ENCODE measurements around the gene SCAP. TPM values are rescaled to one million over a fixed set of nuclear protein-coding genes. Genes with fewer than 3 reads are reported as not detected.
"Not testable (repeated sequence)": the region's sequence is repeated elsewhere in the genome, so short reads cannot be mapped to it uniquely, and the experiment has no call there.

The SCAP gene
- total RNA-seq, 1 experiment from 2014 or later, result 47.7 TPM

GRCh38 chr3:47385007-47385406 is 90.7 kb downstream of the SCAP start:
- in situ Hi-C loops (cut with HindIII; ENCODE audit: low pct_unique_long_range_greater_than_20kb, low sequenced_read_pairs), result no loop called here
- peak; percentile 56 for DNase-seq (ENCODE audit: low read depth)

GRCh38 chr3:47384425-47384824 is 91.3 kb downstream of the SCAP start:
- in situ Hi-C loops (cut with HindIII; ENCODE audit: low pct_unique_long_range_greater_than_20kb, low sequenced_read_pairs), result no loop called here

GRCh38 chr3:47381317-47382157 is 94.2 kb downstream of the SCAP start:
- in situ Hi-C loops (cut with HindIII; ENCODE audit: low pct_unique_long_range_greater_than_20kb, low sequenced_read_pairs), result no loop called here
- peak; percentile 85 for DNase-seq (ENCODE audit: low read depth)

More at GRCh38 chr3:47384425-47384824, 91.3 kb downstream of the SCAP start:
- DNase-seq (ENCODE audit: low read depth), result no peak

- in situ Hi-C loops (cut with HindIII; ENCODE audit: low pct_unique_long_range_greater_than_20kb, low sequenced_read_pairs), result no loop called here
- peak; percentile 99 for DNase-seq (ENCODE audit: low read depth)
Observed at GRCh38 chr3:47380601-47381316, 95.0 kb downstream of the SCAP start, which contains the start of gene PTPN23. Gene PTPN23 (plus strand): TSS chr3:47381021. CDS start chr3:47381097, 76 bp downstream.

- no peak for DNase-seq (ENCODE audit: low read depth)
- in situ Hi-C loops (cut with HindIII; ENCODE audit: low pct_unique_long_range_greater_than_20kb, low sequenced_read_pairs), result no loop called here
Observed at GRCh38 chr3:47380026-47380600, 95.6 kb downstream of the SCAP start.

- in situ Hi-C loops (cut with HindIII; ENCODE audit: low pct_unique_long_range_greater_than_20kb, low sequenced_read_pairs), result no loop called here
- no peak for DNase-seq (ENCODE audit: low read depth)
Observed at GRCh38 chr3:47379411-47379899, 96.3 kb downstream of the SCAP start.

- DNase-seq (ENCODE audit: low read depth), result no peak
- in situ Hi-C loops (cut with HindIII; ENCODE audit: low pct_unique_long_range_greater_than_20kb, low sequenced_read_pairs), result no loop called here
Observed at GRCh38 chr3:47378869-47379268, 96.9 kb downstream of the SCAP start.

- no peak for DNase-seq (ENCODE audit: low read depth)
- in situ Hi-C loops (cut with HindIII; ENCODE audit: low pct_unique_long_range_greater_than_20kb, low sequenced_read_pairs), result no loop called here
Observed at GRCh38 chr3:47377186-47377585, 98.6 kb downstream of the SCAP start.

GRCh38 chr3:47376393-47376792 is 99.3 kb downstream of the SCAP start:
- no peak for DNase-seq (ENCODE audit: low read depth)
- in situ Hi-C loops (cut with HindIII; ENCODE audit: low pct_unique_long_range_greater_than_20kb, low sequenced_read_pairs), result no loop called here

- in situ Hi-C loops (cut with HindIII; ENCODE audit: low pct_unique_long_range_greater_than_20kb, low sequenced_read_pairs), result no loop called here
- DNase-seq (ENCODE audit: low read depth), result no peak
Observed at GRCh38 chr3:47374587-47374986, 101.2 kb downstream of the SCAP start.

GRCh38 chr3:47370887-47371697 is 104.6 kb downstream of the SCAP start:
- in situ Hi-C loops (cut with HindIII; ENCODE audit: low pct_unique_long_range_greater_than_20kb, low sequenced_read_pairs), result no loop called here
- no peak for DNase-seq (ENCODE audit: low read depth)

GRCh38 chr3:47370020-47370419 is 105.7 kb downstream of the SCAP start:
- in situ Hi-C loops (cut with HindIII; ENCODE audit: low pct_unique_long_range_greater_than_20kb, low sequenced_read_pairs); DNase-seq (ENCODE audit: low read depth): not testable (repeated sequence)

- in situ Hi-C loops (cut with HindIII; ENCODE audit: low pct_unique_long_range_greater_than_20kb, low sequenced_read_pairs), result no loop called here
- DNase-seq (ENCODE audit: low read depth), result no peak
Observed at GRCh38 chr3:47367631-47368030, 108.1 kb downstream of the SCAP start.

GRCh38 chr3:47366833-47367232 is 108.9 kb downstream of the SCAP start:
- DNase-seq (ENCODE audit: low read depth), result no peak
- in situ Hi-C loops (cut with HindIII; ENCODE audit: low pct_unique_long_range_greater_than_20kb, low sequenced_read_pairs), result no loop called here

GRCh38 chr3:47365213-47366153 is 110.3 kb downstream of the SCAP start:
- in situ Hi-C loops (cut with HindIII; ENCODE audit: low pct_unique_long_range_greater_than_20kb, low sequenced_read_pairs), result no loop called here
- DNase-seq (ENCODE audit: low read depth), result no peak
